ENCODE results near the gene VPS26A.

Gene VPS26A

DNA sequence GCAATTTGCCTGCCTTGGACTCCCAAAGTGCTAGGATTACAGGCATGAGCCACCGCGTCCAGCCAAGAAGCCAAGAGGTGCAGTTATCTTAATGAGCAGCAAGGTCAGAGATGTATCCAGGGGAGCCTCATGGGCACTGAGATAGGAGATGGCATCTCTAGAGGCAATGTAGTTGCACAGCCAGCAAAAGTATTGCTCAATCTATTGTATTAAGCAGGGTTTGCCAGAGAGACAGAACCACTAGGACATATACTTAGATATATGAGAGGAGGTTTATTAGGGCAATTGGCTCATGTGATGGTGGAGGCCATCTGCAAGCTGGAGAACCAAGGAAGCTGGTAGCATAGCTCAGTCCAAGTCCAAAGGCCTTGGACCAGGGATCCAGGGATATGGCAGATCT is 16.3 kb upstream of the VPS26A start:
- Histone ChIP-seq H3K4me3 (ENCODE audit: low read depth, low read length) (no peak overlapping the region), H3K27ac (ENCODE audit: extremely low read depth, low read depth, low read length) (no peak overlapping the region), H3K36me3 (ENCODE audit: control insufficient read depth in 2 of 2, insufficient read depth in 1 of 2, low read length in 2 of 2) (no peaks in the 10 kb centered on the region), H3K4me1 (ENCODE audit: control insufficient read depth, insufficient read depth, low read length) (no peaks in the 10 kb centered on the region), H3K9me3 (ENCODE audit: control insufficient read depth, insufficient read depth, low read depth, low read length) (no peaks in the 10 kb centered on the region)
- TF ChIP-seq ZNF184 (tag by site-specific recombination; IDR thresholded peaks at IDR 0.05) (no peak), OSR2 (tag by site-specific recombination; IDR thresholded peaks at IDR 0.05) (no peak)
- ChIA-PET CTCF (no interaction called here), POLR2A (no interaction called here)

DNA sequence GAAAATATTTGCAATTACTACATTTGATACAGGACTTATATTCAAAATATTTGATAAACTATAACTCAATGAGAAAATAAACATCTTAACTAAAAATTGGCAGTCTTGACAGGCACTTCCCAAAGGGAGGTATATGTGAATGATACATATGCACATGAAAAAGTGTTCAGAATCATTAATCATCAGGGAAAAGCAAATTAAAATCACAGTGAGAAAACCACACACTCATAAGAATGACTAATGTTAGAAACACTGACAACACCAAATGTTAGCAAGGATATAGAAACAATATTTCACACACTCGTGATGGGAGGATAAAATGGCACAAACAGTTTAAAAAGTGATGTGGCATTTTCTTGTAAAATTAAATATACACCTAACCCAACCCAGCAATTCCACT is 4.1 kb upstream of the VPS26A start:
- Histone ChIP-seq H3K27ac (ENCODE audit: extremely low read depth, low read depth, low read length) (no peak overlapping the region), H3K9me3 (ENCODE audit: control insufficient read depth, insufficient read depth, low read depth, low read length) (no peaks in the 10 kb centered on the region), H3K4me3 (ENCODE audit: low read depth, low read length) (no peak overlapping the region), H3K36me3 (ENCODE audit: control insufficient read depth in 2 of 2, insufficient read depth in 1 of 2, low read length in 2 of 2) (no peaks in the 10 kb centered on the region), H3K4me1 (ENCODE audit: control insufficient read depth, insufficient read depth, low read length) (no peaks in the 10 kb centered on the region)
- POLR2A ChIA-PET: no interaction called here
- TF ChIP-seq, protein P1, sequence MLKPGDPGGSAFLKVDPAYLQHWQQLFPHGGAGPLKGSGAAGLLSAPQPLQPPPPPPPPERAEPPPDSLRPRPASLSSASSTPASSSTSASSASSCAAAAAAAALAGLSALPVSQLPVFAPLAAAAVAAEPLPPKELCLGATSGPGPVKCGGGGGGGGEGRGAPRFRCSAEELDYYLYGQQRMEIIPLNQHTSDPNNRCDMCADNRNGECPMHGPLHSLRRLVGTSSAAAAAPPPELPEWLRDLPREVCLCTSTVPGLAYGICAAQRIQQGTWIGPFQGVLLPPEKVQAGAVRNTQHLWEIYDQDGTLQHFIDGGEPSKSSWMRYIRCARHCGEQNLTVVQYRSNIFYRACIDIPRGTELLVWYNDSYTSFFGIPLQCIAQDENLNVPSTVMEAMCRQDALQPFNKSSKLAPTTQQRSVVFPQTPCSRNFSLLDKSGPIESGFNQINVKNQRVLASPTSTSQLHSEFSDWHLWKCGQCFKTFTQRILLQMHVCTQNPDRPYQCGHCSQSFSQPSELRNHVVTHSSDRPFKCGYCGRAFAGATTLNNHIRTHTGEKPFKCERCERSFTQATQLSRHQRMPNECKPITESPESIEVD (tag by site-specific recombination; IDR thresholded peaks at IDR 0.05): 0 out of 2 replicates have a peak, but pooled peaks have one; percentile 9
- TF ChIP-seq ZNF530 (tag by site-specific recombination; IDR thresholded peaks at IDR 0.05; ENCODE audit: low read depth): no peak
- CTCF ChIA-PET: interaction anchor here (1.2 kb wide), 1 partner anchor 28 kb away, joined by 3 read pairs; no protein-coding TSS in a partner anchor

DNA sequence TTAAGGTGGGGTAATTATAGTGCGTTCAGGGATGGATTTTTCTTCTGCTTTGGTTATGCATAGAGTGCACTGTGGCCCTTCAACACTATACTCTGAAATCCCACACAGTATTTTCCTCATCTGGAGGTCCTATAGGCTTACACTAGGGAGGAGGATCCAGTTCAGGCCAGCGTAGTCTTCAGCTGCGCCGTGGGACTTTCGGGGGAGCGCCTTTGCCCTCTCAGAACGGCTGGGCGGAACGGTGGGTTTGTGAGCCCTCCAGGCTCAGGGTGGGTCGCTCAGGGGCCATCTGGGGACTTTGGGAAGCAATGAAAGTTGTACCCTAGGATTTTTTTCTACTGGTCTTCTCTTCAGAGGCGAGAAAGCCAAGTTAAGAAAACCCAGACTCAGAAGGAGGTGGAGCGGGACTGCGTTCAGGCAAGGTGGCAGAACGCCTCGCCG is 652 bp upstream of the VPS26A start:
- H3K27ac ChIP-seq (ENCODE audit: extremely low read depth, low read depth, low read length): peak overlapping the region; percentile 63
- no peaks in the 10 kb centered on the region for H3K36me3 ChIP-seq (ENCODE audit: control insufficient read depth in 2 of 2, insufficient read depth in 1 of 2, low read length in 2 of 2)
- ChIA-PET POLR2A (interaction anchor here (0.6 kb wide), 1 partner anchor 73 kb away, joined by 3 read pairs; no protein-coding TSS in a partner anchor), CTCF (interaction anchor here (0.6 kb wide), 1 partner anchor 142 kb away, joined by 4 read pairs; no protein-coding TSS in a partner anchor)
- H3K4me3 ChIP-seq (ENCODE audit: low read depth, low read length): peak overlapping the region; percentile 71
- no peaks in the 10 kb centered on the region for H3K9me3 ChIP-seq (ENCODE audit: control insufficient read depth, insufficient read depth, low read depth, low read length)
- TF ChIP-seq KLF9 (tag by site-specific recombination; IDR thresholded peaks at IDR 0.05; ENCODE audit: low read depth): no peak
- TF ChIP-seq ZNF138 (tag by site-specific recombination; IDR thresholded peaks at IDR 0.05; ENCODE audit: borderline replicate concordance): no peak
- TF ChIP-seq ZSCAN30 (tag by site-specific recombination; IDR thresholded peaks at IDR 0.05): 0 out of 2 replicates have a peak, but pooled peaks have one; percentile 37
- peak; percentile 93 for TF ChIP-seq ZNF335 (tag by site-specific recombination; conservative IDR thresholded peaks at IDR 0.05)
- TF ChIP-seq ZFP37 (tag by site-specific recombination; IDR thresholded peaks at IDR 0.05): 0 out of 2 replicates have a peak, but pooled peaks have one; percentile 15
- TF ChIP-seq ZNF561 (tag by site-specific recombination; IDR thresholded peaks at IDR 0.05; ENCODE audit: borderline replicate concordance): 0 out of 2 replicates have a peak, but pooled peaks have one; percentile 31
- TF ChIP-seq, protein P2, sequence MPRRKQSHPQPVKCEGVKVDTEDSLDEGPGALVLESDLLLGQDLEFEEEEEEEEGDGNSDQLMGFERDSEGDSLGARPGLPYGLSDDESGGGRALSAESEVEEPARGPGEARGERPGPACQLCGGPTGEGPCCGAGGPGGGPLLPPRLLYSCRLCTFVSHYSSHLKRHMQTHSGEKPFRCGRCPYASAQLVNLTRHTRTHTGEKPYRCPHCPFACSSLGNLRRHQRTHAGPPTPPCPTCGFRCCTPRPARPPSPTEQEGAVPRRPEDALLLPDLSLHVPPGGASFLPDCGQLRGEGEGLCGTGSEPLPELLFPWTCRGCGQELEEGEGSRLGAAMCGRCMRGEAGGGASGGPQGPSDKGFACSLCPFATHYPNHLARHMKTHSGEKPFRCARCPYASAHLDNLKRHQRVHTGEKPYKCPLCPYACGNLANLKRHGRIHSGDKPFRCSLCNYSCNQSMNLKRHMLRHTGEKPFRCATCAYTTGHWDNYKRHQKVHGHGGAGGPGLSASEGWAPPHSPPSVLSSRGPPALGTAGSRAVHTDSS (tag by site-specific recombination; IDR thresholded peaks at IDR 0.05): peak; percentile 5; the same call in 1 of the 2 replicates
- TF ChIP-seq, protein P3, sequence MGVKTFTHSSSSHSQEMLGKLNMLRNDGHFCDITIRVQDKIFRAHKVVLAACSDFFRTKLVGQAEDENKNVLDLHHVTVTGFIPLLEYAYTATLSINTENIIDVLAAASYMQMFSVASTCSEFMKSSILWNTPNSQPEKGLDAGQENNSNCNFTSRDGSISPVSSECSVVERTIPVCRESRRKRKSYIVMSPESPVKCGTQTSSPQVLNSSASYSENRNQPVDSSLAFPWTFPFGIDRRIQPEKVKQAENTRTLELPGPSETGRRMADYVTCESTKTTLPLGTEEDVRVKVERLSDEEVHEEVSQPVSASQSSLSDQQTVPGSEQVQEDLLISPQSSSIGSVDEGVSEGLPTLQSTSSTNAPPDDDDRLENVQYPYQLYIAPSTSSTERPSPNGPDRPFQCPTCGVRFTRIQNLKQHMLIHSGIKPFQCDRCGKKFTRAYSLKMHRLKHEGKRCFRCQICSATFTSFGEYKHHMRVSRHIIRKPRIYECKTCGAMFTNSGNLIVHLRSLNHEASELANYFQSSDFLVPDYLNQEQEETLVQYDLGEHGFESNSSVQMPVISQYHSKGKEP (tag by site-specific recombination; IDR thresholded peaks at IDR 0.05): no peak
- TF ChIP-seq, protein P4, sequence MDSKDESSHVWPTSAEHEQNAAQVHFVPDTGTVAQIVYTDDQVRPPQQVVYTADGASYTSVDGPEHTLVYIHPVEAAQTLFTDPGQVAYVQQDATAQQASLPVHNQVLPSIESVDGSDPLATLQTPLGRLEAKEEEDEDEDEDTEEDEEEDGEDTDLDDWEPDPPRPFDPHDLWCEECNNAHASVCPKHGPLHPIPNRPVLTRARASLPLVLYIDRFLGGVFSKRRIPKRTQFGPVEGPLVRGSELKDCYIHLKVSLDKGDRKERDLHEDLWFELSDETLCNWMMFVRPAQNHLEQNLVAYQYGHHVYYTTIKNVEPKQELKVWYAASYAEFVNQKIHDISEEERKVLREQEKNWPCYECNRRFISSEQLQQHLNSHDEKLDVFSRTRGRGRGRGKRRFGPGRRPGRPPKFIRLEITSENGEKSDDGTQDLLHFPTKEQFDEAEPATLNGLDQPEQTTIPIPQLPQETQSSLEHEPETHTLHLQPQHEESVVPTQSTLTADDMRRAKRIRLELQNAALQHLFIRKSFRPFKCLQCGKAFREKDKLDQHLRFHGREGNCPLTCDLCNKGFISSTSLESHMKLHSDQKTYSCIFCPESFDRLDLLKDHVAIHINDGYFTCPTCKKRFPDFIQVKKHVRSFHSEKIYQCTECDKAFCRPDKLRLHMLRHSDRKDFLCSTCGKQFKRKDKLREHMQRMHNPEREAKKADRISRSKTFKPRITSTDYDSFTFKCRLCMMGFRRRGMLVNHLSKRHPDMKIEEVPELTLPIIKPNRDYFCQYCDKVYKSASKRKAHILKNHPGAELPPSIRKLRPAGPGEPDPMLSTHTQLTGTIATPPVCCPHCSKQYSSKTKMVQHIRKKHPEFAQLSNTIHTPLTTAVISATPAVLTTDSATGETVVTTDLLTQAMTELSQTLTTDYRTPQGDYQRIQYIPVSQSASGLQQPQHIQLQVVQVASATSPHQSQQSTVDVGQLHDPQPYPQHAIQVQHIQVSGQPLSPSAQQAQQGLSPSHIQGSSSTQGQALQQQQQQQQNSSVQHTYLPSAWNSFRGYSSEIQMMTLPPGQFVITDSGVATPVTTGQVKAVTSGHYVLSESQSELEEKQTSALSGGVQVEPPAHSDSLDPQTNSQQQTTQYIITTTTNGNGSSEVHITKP (tag by site-specific recombination; IDR thresholded peaks at IDR 0.05): 0 out of 2 replicates have a peak, but pooled peaks have one; percentile 19
- TF ChIP-seq PRDM1 (tag by site-specific recombination; IDR thresholded peaks at IDR 0.05): 0 out of 2 replicates have a peak, but pooled peaks have one; percentile 32
- 0 out of 2 replicates have a peak, but pooled peaks have one; percentile 25 for TF ChIP-seq ZBTB48 (tag by site-specific recombination; IDR thresholded peaks at IDR 0.05)
- TF ChIP-seq, protein P5, sequence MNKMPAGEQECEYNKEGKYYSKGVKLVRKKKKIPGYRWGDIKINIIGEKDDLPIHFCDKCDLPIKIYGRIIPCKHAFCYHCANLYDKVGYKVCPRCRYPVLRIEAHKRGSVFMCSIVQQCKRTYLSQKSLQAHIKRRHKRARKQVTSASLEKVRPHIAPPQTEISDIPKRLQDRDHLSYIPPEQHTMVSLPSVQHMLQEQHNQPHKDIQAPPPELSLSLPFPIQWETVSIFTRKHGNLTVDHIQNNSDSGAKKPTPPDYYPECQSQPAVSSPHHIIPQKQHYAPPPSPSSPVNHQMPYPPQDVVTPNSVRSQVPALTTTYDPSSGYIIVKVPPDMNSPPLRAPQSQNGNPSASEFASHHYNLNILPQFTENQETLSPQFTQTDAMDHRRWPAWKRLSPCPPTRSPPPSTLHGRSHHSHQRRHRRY (tag by site-specific recombination; IDR thresholded peaks at IDR 0.05): no peak
- no peaks in the 10 kb centered on the region for H3K4me1 ChIP-seq (ENCODE audit: control insufficient read depth, insufficient read depth, low read length)
